HG03575 (cell line): ENCODE data around the gene KRI1.
"Not testable (repeated sequence)": the region's sequence is repeated elsewhere in the genome, so short reads cannot be mapped to it uniquely, and the experiment has no call there.

Experiments used
- ATAC-seq: cut with Tn5 transposase; IDR thresholded peaks from one replicate; pipeline ENCODE4 v1.9.1; 2021; ENCODE audit not compliant: unreplicated experiment, insufficient number of reproducible peaks, low FRiP score; ENCODE audit errors: extremely low read depth

The KRI1 gene

DNA sequence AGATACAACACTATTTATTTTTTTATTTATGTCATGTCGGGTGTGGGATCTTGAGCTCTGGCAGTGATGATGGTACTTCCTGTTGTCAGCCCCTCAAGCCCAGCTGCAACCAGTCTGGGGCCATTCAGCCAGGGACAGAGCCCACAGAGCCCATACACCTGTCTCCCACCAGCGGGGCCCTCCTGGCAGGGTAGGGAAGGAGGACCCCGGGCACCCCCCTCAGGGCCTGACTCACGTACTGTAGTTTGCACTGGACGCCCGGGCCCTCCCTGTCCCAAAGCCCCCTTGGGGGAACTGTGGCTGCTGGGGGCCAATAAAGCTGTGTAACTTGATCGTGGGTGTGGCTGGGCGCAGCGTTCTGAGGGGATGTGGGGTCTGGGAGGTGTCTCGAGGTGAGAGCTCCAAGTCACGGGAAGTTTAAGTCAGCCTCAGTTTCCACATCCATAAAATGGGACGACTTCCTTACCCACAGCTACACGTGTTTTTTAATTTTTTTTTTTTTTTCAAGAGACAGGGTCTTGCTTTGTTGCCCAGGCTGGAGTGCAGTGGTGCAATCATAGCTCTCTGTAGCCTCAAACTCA is 12.6 kb downstream of the KRI1 start:
- no peak for ATAC-seq

DNA sequence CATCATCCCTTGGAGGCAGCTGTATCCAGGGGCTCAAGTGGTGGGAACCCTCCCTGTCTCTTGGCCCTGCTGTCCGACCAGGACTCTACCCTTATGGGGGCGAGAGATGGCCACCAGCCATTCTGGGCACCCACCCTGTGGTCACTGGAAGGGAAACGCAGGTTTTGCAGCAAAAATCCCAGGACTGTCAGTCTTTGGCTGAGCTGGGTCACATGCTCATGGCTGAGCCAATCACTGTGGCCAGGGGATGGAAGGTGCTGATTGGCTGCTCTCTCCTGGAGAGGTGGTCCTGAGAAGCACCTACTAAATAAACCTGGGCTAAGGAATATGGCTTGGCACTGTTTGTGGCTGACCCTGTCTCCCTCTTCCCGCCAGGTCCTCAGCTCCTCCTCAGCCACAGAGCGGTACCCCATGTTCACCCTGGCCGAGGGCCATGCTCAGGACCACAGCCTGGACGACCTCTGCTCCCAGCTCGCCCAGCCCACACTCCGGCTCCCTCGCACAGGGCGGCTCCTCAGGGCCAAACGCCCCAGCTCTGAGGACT is 13.2 kb downstream of the KRI1 start:
- ATAC-seq, result no peak

GRCh38 chr19:10551698-10552301 is 14.0 kb downstream of the KRI1 start:
- ATAC-seq, result no peak

- ATAC-seq, result not testable (repeated sequence)
These were observed 14.8 kb downstream of the KRI1 start for GRCh38 chr19:10551006-10551405.

DNA sequence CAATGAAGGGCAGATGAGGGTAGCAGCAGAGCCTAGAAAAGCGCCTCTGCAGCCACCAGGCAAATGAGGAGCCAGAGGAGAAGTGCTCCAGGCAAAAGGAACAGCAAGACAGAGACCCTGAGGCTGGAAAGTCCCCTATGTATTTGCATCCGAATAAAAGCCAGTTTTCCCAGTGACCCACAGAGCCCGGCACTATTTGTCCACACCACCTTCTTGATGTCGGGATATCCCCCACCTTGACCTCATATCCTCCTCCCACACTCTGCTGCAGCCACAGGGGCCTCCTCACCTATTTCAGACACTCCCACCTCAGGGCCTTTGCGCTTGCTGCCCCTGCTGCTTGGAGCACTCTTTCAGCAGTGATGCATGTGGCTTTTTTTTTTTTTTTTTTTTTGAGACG is 15.5 kb downstream of the KRI1 start:
- ATAC-seq, result no peak

- no peak for ATAC-seq
These were observed 16.1 kb downstream of the KRI1 start for GRCh38 chr19:10549733-10550132.

DNA sequence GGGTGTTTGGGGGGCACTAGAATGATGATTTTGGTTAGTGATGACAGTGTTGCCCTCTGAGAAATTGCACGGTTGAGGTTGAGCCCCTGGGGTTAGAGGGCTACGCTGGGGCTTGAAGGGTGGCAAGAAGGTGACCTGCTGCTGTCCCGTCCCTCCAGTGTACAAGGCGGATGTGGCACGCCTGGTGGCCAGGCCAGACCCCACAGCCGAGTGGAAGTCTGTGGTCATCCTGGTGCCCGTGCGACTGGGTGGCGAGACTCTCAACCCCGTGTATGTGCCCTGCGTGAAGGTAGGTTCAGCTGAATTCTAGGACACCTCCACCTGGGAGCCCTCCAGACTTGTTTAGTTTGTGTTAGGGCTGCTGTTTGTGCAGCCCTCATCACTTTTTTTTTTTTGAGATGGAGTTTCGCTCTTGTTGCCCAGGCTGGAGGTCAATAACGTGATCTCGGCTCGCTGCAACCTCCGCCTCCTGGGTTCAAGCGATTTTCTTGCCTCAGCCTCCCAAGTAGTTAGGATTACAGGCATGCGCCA is 17.0 kb downstream of the KRI1 start:
- no peak for ATAC-seq

DNA sequence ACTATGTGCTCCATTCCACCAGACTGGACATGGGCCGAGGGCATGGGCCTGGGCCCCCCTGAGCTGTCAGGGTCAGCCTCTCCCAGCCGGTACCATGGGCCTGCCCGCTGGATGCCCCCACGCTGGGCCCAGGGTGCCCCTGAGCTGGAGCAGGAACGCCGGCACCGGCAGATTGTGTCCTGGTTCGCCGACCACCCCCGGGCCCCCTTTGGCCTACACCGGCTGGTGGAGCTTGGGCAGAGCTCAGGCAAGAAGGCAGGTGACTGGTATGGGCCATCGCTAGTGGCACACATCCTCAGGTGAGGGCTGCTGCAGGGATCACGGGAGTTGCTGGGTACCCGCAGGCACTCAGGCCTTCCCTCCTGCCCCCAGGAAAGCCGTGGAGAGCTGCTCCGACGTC is 19.0 kb downstream of the KRI1 start:
- no peak for ATAC-seq

- ATAC-seq, result no peak
These were observed 21.0 kb downstream of the KRI1 start for GRCh38 chr19:10544753-10545251.

GRCh38 chr19:10544242-10544752 is 21.5 kb downstream of the KRI1 start:
- ATAC-seq, result no peak

- no peak for ATAC-seq
These were observed 22.2 kb downstream of the KRI1 start, which contains the start of gene ATG4D for GRCh38 chr19:10543420-10544241. Gene ATG4D (plus strand): TSS chr19:10543904. CDS start chr19:10544091, 187 bp downstream.

GRCh38 chr19:10543059-10543419 is 22.8 kb downstream of the KRI1 start:
- ATAC-seq, result no peak

DNA sequence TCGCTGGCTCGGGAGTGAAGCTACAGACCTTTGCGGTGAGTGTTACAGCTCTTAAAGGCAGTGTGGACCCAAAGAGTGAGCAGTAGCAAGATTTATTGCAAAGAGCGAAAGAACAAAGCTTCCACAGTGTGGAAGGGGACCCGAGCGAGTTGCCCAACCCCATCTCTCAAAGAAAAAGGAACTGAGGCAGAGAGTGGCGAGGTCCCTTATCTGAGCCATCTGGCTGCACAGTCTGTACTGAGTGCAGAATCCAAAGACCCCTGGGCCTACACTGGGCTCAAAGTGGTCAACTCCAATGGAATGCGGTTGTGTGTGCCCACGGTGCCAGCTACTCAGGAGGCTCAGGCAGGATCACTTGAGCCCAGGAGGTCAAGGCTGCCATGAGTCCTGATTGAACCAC is 26.8 kb downstream of the KRI1 start:
- not testable (repeated sequence) for ATAC-seq

GRCh38 chr19:10538204-10538983 is 27.4 kb downstream of the KRI1 start:
- ATAC-seq, result no peak

GRCh38 chr19:10537668-10538067 is 28.1 kb downstream of the KRI1 start:
- ATAC-seq, result no peak

GRCh38 chr19:10535613-10536012 is 30.2 kb downstream of the KRI1 start:
- no peak for ATAC-seq

DNA sequence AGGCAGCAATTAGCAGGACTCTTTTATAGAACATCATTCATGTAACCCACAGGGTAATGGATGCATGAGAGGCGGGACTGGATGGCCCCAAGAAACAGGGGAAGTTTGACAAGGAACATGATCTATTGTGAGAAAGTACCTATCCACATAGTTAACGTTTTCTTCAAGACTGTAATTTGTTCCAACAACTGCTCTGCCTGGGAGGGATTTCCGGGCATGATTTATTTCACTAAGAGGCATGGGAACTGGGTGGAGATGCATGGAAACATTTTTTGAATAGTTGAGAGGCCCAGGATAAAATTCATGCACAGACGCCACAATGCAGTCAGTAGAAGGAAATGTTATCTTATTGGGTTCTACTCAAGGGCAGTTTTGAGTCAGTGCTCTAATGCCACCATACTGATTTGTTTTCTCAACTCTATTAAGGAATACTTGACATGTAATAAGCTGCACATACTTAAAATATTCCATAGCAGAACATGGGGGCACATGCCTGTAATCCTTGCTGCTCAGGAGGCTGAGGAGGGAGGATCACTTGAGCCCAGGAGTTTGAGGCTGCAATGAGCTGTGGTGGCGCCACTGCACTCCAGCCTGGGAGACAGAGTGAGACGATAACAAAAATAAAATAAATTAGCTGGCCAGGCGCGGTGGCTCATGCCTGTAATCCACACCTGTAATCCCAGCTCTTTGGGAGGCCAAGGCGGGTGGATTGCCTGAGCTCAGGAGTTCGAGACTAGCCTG is 32.0 kb downstream of the KRI1 start:
- ATAC-seq, result no peak

GRCh38 chr19:10532457-10532856 is 33.4 kb downstream of the KRI1 start:
- ATAC-seq, result no peak
